ENCODE results near the gene BMPR1B.
"Not testable (repeated sequence)": the region's sequence is repeated elsewhere in the genome, so short reads cannot be mapped to it uniquely, and the experiment has no call there.

The BMPR1B gene

GRCh38 chr4:94826206-94826605 is 68.5 kb downstream of the BMPR1B start:
- in situ Hi-C loops (cut with MboI; ENCODE audit: low pct_unique_long_range_greater_than_20kb, low sequenced_read_pairs): no loop called here
- DNase-seq: no peak

DNA sequence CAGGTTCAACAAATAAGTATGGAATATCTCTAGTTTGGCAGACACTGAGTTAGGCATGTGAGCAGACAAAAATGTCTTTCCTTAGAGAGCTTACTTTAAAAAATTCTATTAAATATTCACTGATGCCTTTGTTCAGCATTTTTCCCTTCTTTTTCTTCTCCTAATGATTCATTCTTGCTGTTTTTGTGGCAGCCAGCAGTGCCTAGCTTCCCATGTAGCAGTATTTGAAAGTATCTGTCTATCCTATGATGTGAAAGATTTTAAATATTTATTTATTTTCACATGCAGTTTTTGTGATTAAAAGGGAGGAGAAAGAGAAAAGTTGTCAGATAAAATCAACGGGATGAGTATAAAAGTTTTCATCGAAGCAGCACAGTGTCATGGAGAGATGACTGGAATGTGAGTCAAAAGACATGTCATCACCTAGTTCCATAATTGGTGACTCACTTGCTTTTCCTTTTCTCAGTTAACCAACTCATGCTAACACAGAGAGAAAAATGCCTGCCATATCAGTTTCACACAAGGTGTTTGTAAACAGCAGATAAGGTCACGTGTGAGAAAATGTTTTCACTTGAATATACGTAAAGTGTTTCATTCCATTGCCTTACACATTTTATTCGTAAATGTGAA is 69.8 kb downstream of the BMPR1B start:
- in situ Hi-C loops (cut with MboI; ENCODE audit: low pct_unique_long_range_greater_than_20kb, low sequenced_read_pairs): no loop called here
- DNase-seq: no peak

DNA sequence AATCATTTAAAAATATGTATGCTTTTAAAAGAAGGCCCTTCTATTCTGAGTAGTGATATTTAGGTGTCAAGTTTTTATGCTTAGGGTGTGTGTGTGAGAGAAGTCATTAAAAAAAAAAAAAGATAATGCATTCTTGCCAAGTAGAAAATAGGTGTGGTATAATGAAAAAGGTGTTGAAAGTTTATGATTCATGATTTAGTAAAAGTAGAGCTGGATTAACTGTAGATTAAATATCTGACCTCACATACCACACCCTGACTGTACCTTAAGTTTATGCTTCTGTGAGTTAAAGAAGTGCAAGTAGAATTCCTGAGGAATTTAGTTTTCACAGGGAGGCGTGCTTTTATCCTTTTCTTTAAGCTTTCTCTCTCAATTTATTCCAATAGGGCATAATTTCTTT is 71.1 kb downstream of the BMPR1B start:
- in situ Hi-C loops (cut with MboI; ENCODE audit: low pct_unique_long_range_greater_than_20kb, low sequenced_read_pairs): no loop called here
- no peak for DNase-seq

GRCh38 chr4:94831607-94832006 is 73.9 kb downstream of the BMPR1B start:
- no peak for DNase-seq
- in situ Hi-C loops (cut with MboI; ENCODE audit: low pct_unique_long_range_greater_than_20kb, low sequenced_read_pairs): no loop called here

- DNase-seq; in situ Hi-C loops (cut with MboI; ENCODE audit: low pct_unique_long_range_greater_than_20kb, low sequenced_read_pairs): not testable (repeated sequence)
These were observed 74.6 kb downstream of the BMPR1B start for GRCh38 chr4:94832329-94832728.

DNA sequence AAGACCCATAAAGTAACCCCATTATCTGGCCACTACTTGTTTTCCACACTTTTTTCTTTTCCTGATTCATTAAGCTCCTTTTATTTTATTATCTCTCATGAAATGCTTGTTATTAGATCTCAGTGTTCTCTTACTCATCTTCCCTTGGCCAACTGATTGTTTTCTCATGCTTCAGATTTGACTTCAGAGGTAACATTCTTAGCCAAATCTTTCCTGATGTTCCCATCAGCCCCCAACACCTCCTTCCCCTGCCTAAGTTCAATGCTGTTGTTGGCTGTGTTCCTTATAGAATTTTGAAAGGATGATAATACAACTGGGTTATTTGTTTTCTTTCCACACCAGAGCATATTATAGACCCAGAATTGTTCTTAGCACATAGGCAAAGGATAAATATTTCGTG is 75.6 kb downstream of the BMPR1B start:
- in situ Hi-C loops (cut with MboI; ENCODE audit: low pct_unique_long_range_greater_than_20kb, low sequenced_read_pairs): no loop called here
- DNase-seq: no peak

DNA sequence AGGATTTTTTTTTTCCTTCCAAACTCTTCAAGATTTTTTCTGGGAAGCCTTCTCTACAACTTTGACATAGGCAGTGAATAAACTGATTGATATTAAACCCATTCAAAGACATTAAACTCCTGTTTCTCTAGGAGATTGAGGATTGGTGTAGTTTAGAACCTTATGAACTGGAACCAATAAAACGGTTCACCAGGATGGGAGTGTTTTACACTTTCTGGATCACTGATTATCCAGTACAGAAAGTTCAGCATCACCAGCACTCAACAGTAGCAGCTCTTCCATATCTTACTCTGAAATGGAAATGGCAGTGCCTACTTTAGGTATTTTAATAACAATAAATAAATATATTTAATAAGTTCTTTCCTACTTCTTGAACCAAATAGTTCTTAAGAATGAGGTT is 76.7 kb downstream of the BMPR1B start:
- in situ Hi-C loops (cut with MboI; ENCODE audit: low pct_unique_long_range_greater_than_20kb, low sequenced_read_pairs): no loop called here
- DNase-seq: no peak

DNA sequence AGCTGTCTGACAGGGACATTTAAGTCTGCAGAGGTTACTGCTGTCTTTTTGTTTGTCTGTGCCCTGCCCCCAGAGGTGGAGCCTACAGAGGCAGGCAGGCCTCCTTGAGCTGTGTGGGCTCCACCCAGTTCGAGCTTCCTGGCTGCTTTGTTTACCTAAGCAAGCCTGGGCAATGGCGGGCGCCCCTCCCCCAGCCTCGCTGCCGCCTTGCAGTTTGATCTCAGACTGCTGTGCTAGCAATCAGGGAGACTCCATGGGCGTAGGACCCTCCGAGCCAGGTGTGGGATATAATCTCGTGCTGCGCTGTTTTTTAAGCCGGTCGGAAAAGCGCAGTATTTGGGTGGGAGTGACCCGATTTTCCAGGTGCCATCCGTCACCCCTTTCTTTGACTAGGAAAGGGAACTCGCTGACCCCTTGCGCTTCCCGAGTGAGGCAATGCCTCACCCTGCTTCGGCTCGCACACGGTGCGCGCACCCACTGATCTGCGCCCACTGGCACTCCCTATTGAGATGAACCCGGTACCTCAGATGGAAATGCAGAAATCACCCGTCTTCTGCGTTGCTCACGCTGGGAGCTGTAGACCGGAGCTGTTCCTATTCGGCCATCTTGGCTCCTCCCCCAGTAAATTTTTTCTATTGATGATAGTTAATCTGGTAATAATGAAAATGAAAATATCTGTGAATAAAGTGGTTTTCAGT is 83.6 kb downstream of the BMPR1B start:
- in situ Hi-C loops (cut with MboI; ENCODE audit: low pct_unique_long_range_greater_than_20kb, low sequenced_read_pairs); DNase-seq: not testable (repeated sequence)

DNA sequence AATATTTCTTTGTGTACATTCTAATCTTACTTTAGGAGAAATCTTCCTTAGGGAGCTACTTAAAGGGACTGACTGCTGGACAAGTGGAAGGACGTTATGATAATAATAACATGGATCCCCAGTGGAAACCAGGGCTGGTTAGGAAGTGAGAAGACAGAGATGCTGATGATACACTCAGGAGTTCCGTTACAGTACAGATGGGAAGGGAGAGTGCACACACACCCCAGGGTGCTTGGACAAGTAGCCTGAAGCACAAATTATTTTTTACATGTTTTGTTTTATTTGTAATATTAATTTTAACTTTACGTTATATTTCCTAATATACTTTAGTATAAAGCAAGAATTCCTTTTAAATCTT is 84.1 kb downstream of the BMPR1B start:
- in situ Hi-C loops (cut with MboI; ENCODE audit: low pct_unique_long_range_greater_than_20kb, low sequenced_read_pairs): no loop called here
- no peak for DNase-seq

DNA sequence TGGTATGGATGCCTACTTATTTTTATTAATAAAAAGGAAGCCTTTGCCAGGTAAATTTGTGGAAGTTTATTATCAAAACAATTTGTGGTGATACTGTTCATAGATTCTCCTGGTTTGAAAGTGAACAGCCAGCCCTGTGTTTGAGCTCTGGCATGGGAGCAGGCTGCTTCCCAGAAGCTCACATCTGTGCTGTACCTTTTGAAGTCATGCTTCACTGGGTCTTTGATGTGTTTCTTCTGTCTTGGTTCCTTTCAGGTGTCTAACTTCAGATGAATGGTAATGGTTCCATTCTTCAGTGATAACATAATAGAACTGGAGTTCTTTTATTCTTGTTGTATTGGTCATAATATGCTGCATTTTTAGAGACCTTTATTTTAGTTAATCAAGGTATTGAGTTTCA is 85.5 kb downstream of the BMPR1B start:
- in situ Hi-C loops (cut with MboI; ENCODE audit: low pct_unique_long_range_greater_than_20kb, low sequenced_read_pairs): no loop called here
- DNase-seq: no peak

DNA sequence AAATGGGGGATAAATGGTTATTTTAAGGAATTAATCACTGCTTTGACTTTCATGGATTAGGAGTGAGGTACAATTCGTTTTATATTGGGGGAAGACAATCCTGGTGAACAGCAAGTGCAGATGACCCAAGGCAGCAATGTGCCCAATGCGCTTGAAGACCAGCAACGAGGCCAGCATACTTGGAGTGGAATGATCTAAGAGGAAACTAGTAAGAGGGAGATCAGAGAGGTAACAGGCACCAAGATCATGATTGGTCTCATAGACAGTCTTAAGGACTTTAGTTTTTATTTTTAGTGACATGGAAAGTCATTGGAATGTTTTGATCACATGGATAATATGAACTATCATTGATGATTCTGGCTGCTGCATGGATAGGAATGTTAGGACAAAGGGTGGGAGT is 90.6 kb downstream of the BMPR1B start:
- in situ Hi-C loops (cut with MboI; ENCODE audit: low pct_unique_long_range_greater_than_20kb, low sequenced_read_pairs): no loop called here
- no peak for DNase-seq

GRCh38 chr4:94849901-94850300 is 92.1 kb downstream of the BMPR1B start:
- in situ Hi-C loops (cut with MboI; ENCODE audit: low pct_unique_long_range_greater_than_20kb, low sequenced_read_pairs): no loop called here
- DNase-seq: no peak

- DNase-seq: no peak
- in situ Hi-C loops (cut with MboI; ENCODE audit: low pct_unique_long_range_greater_than_20kb, low sequenced_read_pairs): no loop called here
These were observed 94.9 kb downstream of the BMPR1B start for GRCh38 chr4:94852616-94853015.

- DNase-seq: no peak
- in situ Hi-C loops (cut with MboI; ENCODE audit: low pct_unique_long_range_greater_than_20kb, low sequenced_read_pairs): no loop called here
These were observed 98.3 kb downstream of the BMPR1B start for GRCh38 chr4:94856030-94856429.

- DNase-seq: no peak
- in situ Hi-C loops (cut with MboI; ENCODE audit: low pct_unique_long_range_greater_than_20kb, low sequenced_read_pairs): no loop called here
These were observed 112.4 kb downstream of the BMPR1B start for GRCh38 chr4:94870146-94870545.

DNA sequence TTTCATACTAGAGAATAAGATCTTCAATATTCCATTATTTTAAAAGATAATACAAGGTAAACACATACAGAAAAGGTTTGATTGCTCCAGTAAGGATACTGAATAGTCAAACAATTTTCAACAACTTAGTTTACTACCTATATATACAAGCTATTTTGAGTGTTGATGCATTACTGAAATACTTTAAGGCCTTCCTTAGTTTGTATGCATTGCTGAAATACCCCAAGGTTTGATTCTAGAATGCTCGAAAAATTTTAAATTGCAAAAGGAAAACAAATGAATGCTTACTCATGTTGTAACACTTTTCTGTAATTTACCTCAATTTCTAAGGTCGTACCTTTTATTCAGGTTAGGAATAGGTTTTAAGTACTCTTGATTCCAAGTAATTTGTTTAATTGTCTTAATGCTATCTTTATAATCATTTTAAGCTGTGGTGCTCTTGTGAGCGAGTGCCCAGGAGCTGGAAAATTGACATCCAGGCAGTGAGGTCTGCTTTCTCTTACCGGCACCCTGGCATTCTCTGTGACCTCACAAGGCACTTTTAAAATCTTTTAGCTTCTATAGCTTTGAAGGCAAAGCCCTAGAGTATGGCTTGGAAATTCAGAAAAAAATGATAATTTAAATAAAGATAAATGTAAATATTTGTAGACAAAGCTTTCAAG is 114.0 kb downstream of the BMPR1B start:
- DNase-seq: no peak
- in situ Hi-C loops (cut with MboI; ENCODE audit: low pct_unique_long_range_greater_than_20kb, low sequenced_read_pairs): no loop called here

- in situ Hi-C loops (cut with MboI; ENCODE audit: low pct_unique_long_range_greater_than_20kb, low sequenced_read_pairs): no loop called here
- DNase-seq: no peak
These were observed 120.2 kb downstream of the BMPR1B start for GRCh38 chr4:94877973-94878372.

DNA sequence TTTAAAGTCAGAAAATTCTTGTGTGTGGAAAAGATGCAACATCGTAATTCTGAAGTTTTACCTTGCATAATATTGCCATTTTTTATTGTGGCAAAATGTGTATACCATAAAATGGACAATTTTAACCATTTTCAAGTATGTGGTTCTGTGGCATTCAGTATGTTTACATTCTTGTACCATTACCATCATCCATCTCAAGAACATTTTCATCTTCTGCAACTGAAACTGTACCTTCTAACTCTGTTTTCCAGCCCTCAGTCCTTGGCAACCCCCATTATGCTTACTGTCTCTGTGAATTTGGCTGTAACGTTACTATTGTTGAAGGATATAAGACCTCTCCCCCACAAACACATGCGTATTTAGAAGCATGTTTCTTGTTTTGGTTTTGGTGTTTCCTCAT is 123.2 kb downstream of the BMPR1B start:
- in situ Hi-C loops (cut with MboI; ENCODE audit: low pct_unique_long_range_greater_than_20kb, low sequenced_read_pairs): no loop called here
- DNase-seq: no peak

GRCh38 chr4:94882756-94883155 is 125.0 kb downstream of the BMPR1B start:
- no peak for DNase-seq
- in situ Hi-C loops (cut with MboI; ENCODE audit: low pct_unique_long_range_greater_than_20kb, low sequenced_read_pairs): no loop called here

GRCh38 chr4:94887027-94887426 is 129.3 kb downstream of the BMPR1B start:
- in situ Hi-C loops (cut with MboI; ENCODE audit: low pct_unique_long_range_greater_than_20kb, low sequenced_read_pairs): no loop called here
- no peak for DNase-seq

DNA sequence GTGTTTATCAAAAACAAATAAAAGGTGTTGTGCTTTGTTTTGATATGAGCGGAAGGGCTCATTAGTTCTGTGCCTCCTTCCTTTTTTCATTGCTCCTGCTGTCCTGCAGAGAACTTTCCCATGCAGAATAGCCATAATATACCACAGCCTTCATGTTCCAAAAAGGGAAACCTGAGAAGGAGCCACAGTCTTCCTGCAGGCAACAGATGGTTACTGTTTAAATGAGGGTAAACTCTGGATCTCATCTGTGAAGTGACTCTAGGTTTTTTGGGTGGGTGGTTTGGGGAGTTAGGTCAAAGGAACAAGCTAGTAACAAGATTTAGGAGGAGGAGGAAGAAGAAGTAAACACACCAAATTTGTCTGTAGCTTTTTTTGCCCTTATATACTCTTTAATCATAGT is 131.8 kb downstream of the BMPR1B start:
- in situ Hi-C loops (cut with MboI; ENCODE audit: low pct_unique_long_range_greater_than_20kb, low sequenced_read_pairs): no loop called here
- DNase-seq: no peak

All from KBM-7 (cell line).